Left lung (tissue), 10 donors: ENCODE measurements around the gene HIGD1B. TPM values are rescaled to one million over a fixed set of nuclear protein-coding genes. Genes with fewer than 3 reads are reported as not detected.

Experiments used
- ATAC-seq: fragments of 200-7000 bp; cut with Tn5 transposase; one replicate; pipeline ENCODE4 v1.9.1; 2020; ENCODE audit warnings: moderate library complexity
- DNase-seq, 4 donors: peaks; one replicate each; pipeline ENCODE4 v3.0.0-alpha.2; 2013 to 2020
- H3K27ac ChIP-seq, 2 donors: fragments of 200-600 bp; sonication (generic) in 1 of 2; one replicate each; pipeline versions ENCODE4 v1.5.0 to v1.8.0; 2020 to 2021
- H3K27me3 ChIP-seq, 2 donors: fragments of 200-600 bp; sonication (generic) in 1 of 2; one replicate each; pipeline versions ENCODE4 v1.5.0 to v1.8.0; 2020 to 2021
- H3K36me3 ChIP-seq, 2 donors: fragments of 200-600 bp; sonication (generic) in 1 of 2; one replicate each; pipeline versions ENCODE4 v1.5.0 to v1.8.0; 2020 to 2021
- H3K4me1 ChIP-seq, 2 donors: fragments of 200-600 bp; one replicate each; pipeline ENCODE4 v1.8.0; 2021
- H3K4me3 ChIP-seq, 2 donors: fragments of 200-600 bp; sonication (generic) in 1 of 2; one replicate each; pipeline versions ENCODE4 v1.5.0 to v1.8.0; 2020 to 2021; ENCODE audit warnings: mild to moderate bottlenecking in 1 of 2
- H3K9me3 ChIP-seq, 2 donors: fragments of 200-600 bp; sonication (generic) in 1 of 2; one replicate each; pipeline versions ENCODE4 v1.5.0 to v1.8.0; 2020 to 2021
- CTCF ChIP-seq, 2 donors: fragments of 200-600 bp; sonication (generic) in 1 of 2; IDR thresholded peaks; one replicate each; pipeline versions ENCODE4 v1.5.0 to v1.8.0; 2021; ENCODE audit warnings: antibody characterized with exemption in 2 of 2
- intact Hi-C, 2 donors: fragments of 100-400 bp; cut with DNase I; formaldehyde crosslinking; loops; one replicate each; pipeline versions ENCODE4 v1.11.2 to v1.14.2; 2022
- polyA plus RNA-seq, 6 donors: library from polyadenylated mRNA; unstranded; fragments of 120-200 nt; gene quantifications; one replicate each; pipeline ENCODE4 v1.2.1, GENCODE V29; 2013; ENCODE audit not compliant: insufficient read length in 6 of 6
- total RNA-seq, 2 donors: library from RNA; stranded (reverse); fragmentation: NEBNext Ultra II Directional; extraction: Animal tissue kit (Norgen Biotek cat#: 25700); gene quantifications; one replicate each; pipeline ENCODE4 v1.2.1, GENCODE V29; 2021
- donor health status: DM: no; HTN: yes; CAD: no.
- donor health status: DM: no; HTN: no; CAD: no.

The HIGD1B gene
- total and polyA plus RNA-seq, 8 donors, result 11.0 to 21.7 (median 17.5) TPM

GRCh38 chr17:44846206-44846605 is 1.5 kb upstream of the HIGD1B start:
- Histone ChIP-seq H3K27me3 (peaks cover 0 to 3% of the 10 kb centered on the region in 2 donors), H3K4me1 (no peaks in the 10 kb centered on the region), H3K27ac (no peak overlapping the region), H3K36me3 (peaks cover 0 to 23% of the 10 kb centered on the region in 2 donors), H3K4me3 (no peak overlapping the region), H3K9me3 (no peaks in the 10 kb centered on the region)
- no peak for TF ChIP-seq CTCF (IDR thresholded peaks at IDR 0.05)
- intact Hi-C loops, result no loop called here
- DNase-seq, result no peak
- no peak for ATAC-seq

- Histone ChIP-seq H3K9me3 (no peaks in the 10 kb centered on the region), H3K36me3 (peaks cover 0 to 44% of the 10 kb centered on the region in 2 donors), H3K27ac (no peak overlapping the region), H3K27me3 (no peaks in the 10 kb centered on the region), H3K4me1 (no peaks in the 10 kb centered on the region), H3K4me3 (no peak overlapping the region)
- intact Hi-C loops, result no loop called here
- ATAC-seq (no peak), DNase-seq (no peak)
- TF ChIP-seq CTCF (IDR thresholded peaks at IDR 0.05), result no peak
Observed at GRCh38 chr17:44848257-44848795, 643 bp downstream of the HIGD1B start.

- DNase-seq (no peak), ATAC-seq (no peak)
- Histone ChIP-seq H3K9me3 (no peaks in the 10 kb centered on the region), H3K27ac (no peak overlapping the region), H3K4me1 (no peaks in the 10 kb centered on the region), H3K27me3 (no peaks in the 10 kb centered on the region), H3K4me3 (no peak overlapping the region), H3K36me3 (peaks cover 0 to 51% of the 10 kb centered on the region in 2 donors)
- TF ChIP-seq CTCF (IDR thresholded peaks at IDR 0.05), result no peak
- intact Hi-C loops, result no loop called here
Observed at GRCh38 chr17:44848961-44849489, 1.3 kb downstream of the HIGD1B start.

GRCh38 chr17:44850025-44850424 is 2.3 kb downstream of the HIGD1B start:
- TF ChIP-seq CTCF (IDR thresholded peaks at IDR 0.05), result no peak
- Histone ChIP-seq H3K4me3 (no peak overlapping the region), H3K9me3 (no peaks in the 10 kb centered on the region), H3K27me3 (no peaks in the 10 kb centered on the region), H3K27ac (no peak overlapping the region), H3K36me3 (peaks cover 0 to 61% of the 10 kb centered on the region in 2 donors), H3K4me1 (no peaks in the 10 kb centered on the region)
- DNase-seq, result no peak
- ATAC-seq, result no peak
- intact Hi-C loops, result no loop called here

- Histone ChIP-seq H3K9me3 (no peaks in the 10 kb centered on the region), H3K27me3 (no peaks in the 10 kb centered on the region), H3K36me3 (peaks cover 0 to 67% of the 10 kb centered on the region in 2 donors), H3K27ac (no peak overlapping the region), H3K4me1 (no peaks in the 10 kb centered on the region), H3K4me3 (no peak overlapping the region)
- no peak for DNase-seq
- intact Hi-C loops, result no loop called here
- ATAC-seq, result no peak
- TF ChIP-seq CTCF (IDR thresholded peaks at IDR 0.05), result no peak
Observed at GRCh38 chr17:44850612-44851011, 2.9 kb downstream of the HIGD1B start.
